Stimulated activated effector memory CD8-positive, alpha-beta T cell treated with anti-CD3 and anti-CD28 coated beads, Interleukin-12 subunit alpha, Interleukin-12 subunit beta, amount 100 ng/mL, for 72 hours (primary cell): Measurements from ENCODE around the gene ABCD4.
"Not testable (repeated sequence)": the region's sequence is repeated elsewhere in the genome, so short reads cannot be mapped to it uniquely, and the experiment has no call there.

Source experiments
- ATAC-seq: fragments of 150-1000 bp; cut with Tn5 transposase; 2 replicates; pipeline ENCODE4 v1.10.0; 2021
- DNase-seq, 2 donors: peaks; one replicate each; pipeline ENCODE4 v3.0.0; 2021 to 2022; ENCODE audit warnings: low spot score in 2 of 2
- H3K27ac Mint-ChIP-seq: one replicate; pipeline ENCODE4 v1.8.0; 2022; ENCODE audit warnings: mild to moderate bottlenecking, mixed read lengths
- H3K36me3 Mint-ChIP-seq: one replicate; pipeline ENCODE4 v1.8.0; 2022; ENCODE audit warnings: mild to moderate bottlenecking, mixed read lengths
- H3K4me1 Mint-ChIP-seq: one replicate; pipeline ENCODE4 v1.8.0; 2022; ENCODE audit warnings: mixed read lengths
- H3K4me3 Mint-ChIP-seq: one replicate; pipeline ENCODE4 v1.8.0; 2022; ENCODE audit warnings: mild to moderate bottlenecking, mixed read lengths
- H3K9me3 Mint-ChIP-seq: one replicate; pipeline ENCODE4 v1.8.0; 2022; ENCODE audit warnings: mixed read lengths

ABCD4 gene

DNA sequence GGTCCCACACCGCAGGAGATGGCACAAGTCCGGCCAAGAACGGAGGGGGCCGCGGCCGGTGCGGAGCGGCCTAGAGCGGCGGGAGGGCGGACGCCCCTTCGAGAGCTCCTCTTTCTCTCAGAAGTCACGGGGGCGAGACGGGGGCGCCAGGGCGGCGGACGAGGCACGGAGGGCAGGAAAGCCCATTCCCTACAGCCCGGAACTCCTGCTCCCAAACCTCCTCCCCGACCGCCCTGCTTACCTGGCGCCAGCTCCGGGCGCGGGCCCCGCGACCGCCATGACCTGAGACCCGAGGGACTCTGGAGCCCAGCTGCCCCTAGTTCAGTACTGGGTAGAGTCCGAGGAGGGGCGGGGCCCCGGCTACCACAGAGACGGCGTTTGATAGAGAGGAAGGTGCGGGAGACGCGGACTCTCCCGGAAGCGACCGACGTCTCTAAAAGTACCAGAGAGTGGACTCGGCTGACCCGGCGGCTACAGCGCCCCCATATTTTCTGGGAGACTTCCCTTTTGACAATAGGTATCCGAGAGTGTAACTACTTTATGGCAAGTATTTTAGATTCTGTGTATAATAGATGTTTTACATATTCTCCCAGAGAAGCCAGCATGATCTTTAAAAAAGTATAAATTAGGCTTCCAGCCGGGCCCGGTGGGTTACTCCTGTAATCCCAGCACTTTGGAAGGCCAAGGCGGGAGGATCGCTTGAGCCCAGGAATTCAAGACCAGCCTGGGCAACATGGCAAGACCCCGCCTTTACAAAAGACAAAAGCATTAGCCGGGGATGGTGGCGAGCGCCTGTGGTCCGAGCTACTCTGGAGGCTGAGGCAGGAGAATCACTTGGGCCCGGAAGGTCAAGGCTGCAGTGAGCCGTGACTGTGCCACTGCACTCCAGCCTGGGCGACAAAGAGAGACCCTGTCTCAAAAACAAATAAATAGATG lies at the start of gene ABCD4:
Gene ABCD4 (minus strand): TSS at position 301 of the 936 bp plus-strand sequence. CDS start 22 bp downstream, at position 279.
- Mint-ChIP-seq H3K9me3 (no peaks in the 10 kb centered on the region), H3K27ac (peak within 1 kb of the TSS; percentile 90), H3K4me3 (peak within 1 kb of the TSS; percentile 86), H3K36me3 (peaks cover 21% of the 10 kb centered on the region), H3K4me1 (peaks cover 37% of the 10 kb centered on the region)
- ATAC-seq (peak; percentile 97), DNase-seq (peak; percentile 76 to 96)

- Mint-ChIP-seq H3K36me3 (no peaks in the 10 kb centered on the region), H3K4me3 (no peak overlapping the region), H3K4me1 (no peaks in the 10 kb centered on the region), H3K9me3 (no peaks in the 10 kb centered on the region), H3K27ac (no peak overlapping the region)
- ATAC-seq (no peak), DNase-seq (no peak)
Observed at GRCh38 chr14:74350928-74351323, 48.2 kb upstream of the ABCD4 start.

- Mint-ChIP-seq H3K9me3 (no peaks in the 10 kb centered on the region), H3K4me3 (no peak overlapping the region), H3K27ac (no peak overlapping the region), H3K36me3 (no peaks in the 10 kb centered on the region), H3K4me1 (no peaks in the 10 kb centered on the region)
- DNase-seq = no peak
- ATAC-seq = no peak
Observed at GRCh38 chr14:74350211-74350927, 47.6 kb upstream of the ABCD4 start.

GRCh38 chr14:74349757-74350156 lies 47.0 kb upstream of the ABCD4 start:
- Mint-ChIP-seq H3K36me3 (no peaks in the 10 kb centered on the region), H3K9me3 (no peaks in the 10 kb centered on the region), H3K27ac (no peak overlapping the region), H3K4me1 (no peaks in the 10 kb centered on the region), H3K4me3 (no peak overlapping the region)
- ATAC-seq (no peak), DNase-seq (no peak)

GRCh38 chr14:74348735-74349463 lies 46.2 kb upstream of the ABCD4 start:
- ATAC-seq (no peak), DNase-seq (no peak)
- no peak overlapping the region for H3K27ac Mint-ChIP-seq
- H3K4me3 Mint-ChIP-seq = no peak overlapping the region
- H3K4me1 Mint-ChIP-seq = no peaks in the 10 kb centered on the region
- H3K36me3 Mint-ChIP-seq = no peaks in the 10 kb centered on the region
- H3K9me3 Mint-ChIP-seq = no peaks in the 10 kb centered on the region

- H3K4me1 Mint-ChIP-seq = no peaks in the 10 kb centered on the region
- H3K4me3 Mint-ChIP-seq = no peak within 1 kb of the TSS
- H3K27ac Mint-ChIP-seq = no peak within 1 kb of the TSS
- no peaks in the 10 kb centered on the region for H3K36me3 Mint-ChIP-seq
- DNase-seq = no peak
- no peaks in the 10 kb centered on the region for H3K9me3 Mint-ChIP-seq
- no peak for ATAC-seq
Observed at GRCh38 chr14:74348241-74348734, 45.6 kb upstream of the ABCD4 start, which contains the start of gene VRTN. Gene VRTN (plus strand): TSS chr14:74348471. CDS start chr14:74356784, 8,313 bp downstream.

GRCh38 chr14:74347795-74348100 lies 45.0 kb upstream of the ABCD4 start:
- Mint-ChIP-seq H3K9me3 (no peaks in the 10 kb centered on the region), H3K27ac (no peak overlapping the region), H3K4me3 (no peak overlapping the region), H3K4me1 (no peaks in the 10 kb centered on the region), H3K36me3 (no peaks in the 10 kb centered on the region)
- no peak for DNase-seq
- no peak for ATAC-seq

DNA sequence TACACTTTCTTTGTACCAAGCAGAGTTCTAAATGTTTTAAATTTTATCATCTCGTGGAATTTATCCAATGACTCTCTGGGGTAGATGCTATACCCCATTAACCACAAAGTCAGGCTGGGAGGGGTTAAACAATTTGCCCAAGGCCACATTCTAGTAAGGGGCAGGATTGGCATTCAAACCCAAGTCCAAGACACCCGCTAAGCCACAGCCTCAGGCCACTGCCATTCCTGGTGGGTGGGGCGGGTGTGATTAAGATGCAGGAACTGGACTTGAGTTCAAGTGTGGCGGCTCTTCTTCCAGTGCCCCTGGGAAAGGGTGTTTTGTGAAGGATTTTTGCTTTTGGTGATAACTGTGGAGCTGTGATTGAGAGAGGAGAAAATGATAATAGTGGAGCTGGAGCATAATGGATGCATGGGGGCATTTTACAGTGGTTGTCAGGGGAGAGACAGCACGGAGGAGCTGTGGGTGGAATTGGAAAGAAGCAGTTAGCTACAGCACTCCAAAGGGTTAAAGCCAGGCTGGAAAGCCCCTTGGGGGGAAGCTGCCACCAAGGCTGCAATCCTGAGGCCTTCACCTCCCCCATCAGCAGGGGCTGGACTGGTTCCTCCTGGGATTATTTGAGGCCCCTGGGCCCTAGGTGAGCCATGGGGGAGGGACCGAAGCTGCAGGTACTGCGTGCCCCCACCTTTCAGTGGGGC lies 44.5 kb upstream of the ABCD4 start:
- DNase-seq (no peak), ATAC-seq (no peak)
- H3K9me3 Mint-ChIP-seq = no peaks in the 10 kb centered on the region
- H3K4me1 Mint-ChIP-seq = no peaks in the 10 kb centered on the region
- H3K36me3 Mint-ChIP-seq = no peaks in the 10 kb centered on the region
- no peak overlapping the region for H3K4me3 Mint-ChIP-seq
- no peak overlapping the region for H3K27ac Mint-ChIP-seq

- H3K27ac Mint-ChIP-seq = no peak overlapping the region
- no peak overlapping the region for H3K4me3 Mint-ChIP-seq
- no peak for ATAC-seq
- no peaks in the 10 kb centered on the region for H3K4me1 Mint-ChIP-seq
- H3K9me3 Mint-ChIP-seq = no peaks in the 10 kb centered on the region
- no peak for DNase-seq
- no peaks in the 10 kb centered on the region for H3K36me3 Mint-ChIP-seq
Observed at GRCh38 chr14:74346341-74346740, 43.6 kb upstream of the ABCD4 start.

GRCh38 chr14:74333909-74334308 lies 31.2 kb upstream of the ABCD4 start:
- Mint-ChIP-seq H3K27ac (no peak overlapping the region), H3K4me3 (no peak overlapping the region), H3K36me3 (no peaks in the 10 kb centered on the region), H3K4me1 (no peaks in the 10 kb centered on the region), H3K9me3 (no peaks in the 10 kb centered on the region)
- no peak for DNase-seq
- no peak for ATAC-seq

DNA sequence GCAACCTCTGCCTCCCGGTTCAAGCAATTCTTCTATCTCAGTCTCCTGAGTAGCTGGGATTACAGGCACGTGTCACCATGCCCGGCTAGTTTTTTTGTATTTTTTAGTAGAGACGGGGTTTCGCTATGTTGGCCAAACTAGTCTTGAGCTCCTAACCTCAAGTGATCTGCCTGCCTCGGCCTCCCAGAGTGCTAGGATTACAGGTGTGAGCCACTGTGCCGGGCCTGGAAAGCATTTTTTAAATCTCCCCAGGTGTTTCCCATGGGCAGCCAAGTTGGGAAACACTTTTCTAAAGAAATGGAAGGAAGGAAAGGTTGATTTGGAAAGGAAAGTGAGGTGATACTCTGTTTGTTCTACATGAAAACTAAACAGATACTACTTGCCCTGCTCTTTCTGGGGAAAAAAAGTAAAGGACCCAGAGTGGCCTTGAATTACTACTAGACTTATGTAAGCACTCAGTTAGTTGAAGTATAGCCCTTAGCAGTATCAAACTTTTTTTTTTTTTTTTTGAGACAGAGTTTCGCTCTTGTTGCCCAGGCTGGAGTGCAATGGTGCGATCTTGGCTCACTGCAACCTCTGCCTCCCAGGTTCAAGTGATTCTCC lies 27.3 kb upstream of the ABCD4 start:
- H3K4me1 Mint-ChIP-seq, H3K27ac Mint-ChIP-seq, H3K9me3 Mint-ChIP-seq, H3K4me3 Mint-ChIP-seq, H3K36me3 Mint-ChIP-seq, ATAC-seq, DNase-seq: not testable (repeated sequence)

DNA sequence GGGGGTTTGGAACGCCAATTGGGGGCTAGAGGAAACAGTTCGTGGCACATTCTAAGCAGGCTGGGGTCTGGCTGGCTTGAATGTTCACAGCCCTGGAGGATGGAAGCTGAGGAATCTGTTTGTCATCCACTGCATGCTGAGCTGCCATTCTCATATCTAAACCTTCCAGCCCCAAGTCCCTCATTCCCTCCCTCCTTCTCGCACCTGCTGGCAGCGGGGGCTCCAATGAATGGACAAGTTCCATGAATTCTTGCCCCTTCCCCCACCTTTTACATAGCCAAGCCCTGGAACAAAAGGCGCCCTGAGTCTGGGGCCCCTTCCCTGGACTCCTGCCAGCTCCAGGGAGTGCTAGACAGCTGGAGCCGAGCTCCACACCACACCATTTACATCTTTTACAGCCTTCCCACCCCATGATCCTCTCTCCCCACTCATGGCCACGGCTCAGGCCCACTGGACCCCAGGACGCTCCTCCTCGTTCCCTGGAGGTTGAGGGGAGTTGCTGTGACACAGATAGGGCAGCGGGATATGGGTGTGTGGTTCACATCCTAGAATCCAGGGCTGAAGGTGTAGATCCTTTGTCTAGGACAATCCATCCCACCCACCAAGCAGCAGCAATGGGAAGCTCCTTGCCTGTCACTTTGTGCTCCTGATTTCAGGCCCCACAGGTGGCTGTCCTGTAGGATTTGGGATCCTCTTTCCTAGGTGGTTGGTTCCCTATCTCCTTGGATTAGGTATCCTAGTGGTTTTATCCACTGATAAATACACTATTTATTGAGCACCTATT lies 23.8 kb upstream of the ABCD4 start:
- DNase-seq (no peak), ATAC-seq (peak; percentile 11)
- H3K27ac Mint-ChIP-seq = no peak overlapping the region
- H3K36me3 Mint-ChIP-seq = no peaks in the 10 kb centered on the region
- no peak overlapping the region for H3K4me3 Mint-ChIP-seq
- H3K9me3 Mint-ChIP-seq = no peaks in the 10 kb centered on the region
- H3K4me1 Mint-ChIP-seq = no peaks in the 10 kb centered on the region

DNA sequence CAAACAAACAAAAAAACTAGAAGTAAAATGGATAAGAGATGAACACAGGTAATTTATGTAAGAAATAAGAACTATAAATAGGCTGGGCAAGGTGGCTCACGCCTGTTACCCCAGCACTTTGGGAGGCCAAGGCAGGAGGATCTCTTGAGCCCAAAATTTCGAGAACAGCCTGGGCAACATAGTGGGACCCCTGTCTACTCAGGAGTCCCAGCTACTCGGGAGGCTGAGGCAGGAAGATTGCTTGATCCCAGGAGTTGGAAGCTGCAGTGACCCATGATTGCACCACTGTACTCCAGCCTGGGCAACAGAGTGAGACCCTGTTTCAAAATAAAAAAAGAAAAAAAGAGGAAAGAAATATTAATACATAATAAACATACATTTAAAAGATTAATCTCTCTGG lies 22.7 kb upstream of the ABCD4 start:
- DNase-seq = no peak
- H3K4me1 Mint-ChIP-seq = no peaks in the 10 kb centered on the region
- no peak overlapping the region for H3K27ac Mint-ChIP-seq
- H3K36me3 Mint-ChIP-seq = no peaks in the 10 kb centered on the region
- ATAC-seq = no peak
- H3K4me3 Mint-ChIP-seq = no peak overlapping the region
- no peaks in the 10 kb centered on the region for H3K9me3 Mint-ChIP-seq

DNA sequence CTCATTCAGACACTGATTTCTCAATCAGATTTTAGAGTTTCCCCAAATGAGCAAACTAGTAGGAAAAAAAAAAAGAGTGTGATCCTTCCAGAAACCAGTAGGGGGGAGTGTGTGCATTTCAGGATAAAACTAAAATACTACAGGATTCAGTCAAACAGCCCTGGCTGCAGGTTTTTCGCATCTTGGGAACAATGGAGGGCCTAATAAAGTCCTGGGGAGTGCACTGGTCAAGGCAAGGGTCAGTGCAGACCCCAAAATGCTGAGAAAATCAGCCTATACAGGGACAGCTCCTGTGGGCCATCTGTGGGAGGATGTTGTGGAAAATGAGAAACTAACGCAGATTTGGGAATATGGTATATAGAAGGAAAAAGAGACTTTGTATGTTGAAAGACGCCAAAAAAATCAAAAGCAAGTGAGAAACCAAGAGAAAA lies 22.2 kb upstream of the ABCD4 start:
- H3K4me3 Mint-ChIP-seq = no peak overlapping the region
- no peak for ATAC-seq
- H3K9me3 Mint-ChIP-seq = no peaks in the 10 kb centered on the region
- no peak overlapping the region for H3K27ac Mint-ChIP-seq
- H3K36me3 Mint-ChIP-seq = no peaks in the 10 kb centered on the region
- H3K4me1 Mint-ChIP-seq = no peaks in the 10 kb centered on the region
- no peak for DNase-seq
